GM12801 (cell line): ENCODE results near the gene LTA4H.

ENCODE experiments used
- CTCF ChIP-seq: IDR thresholded peaks from one replicate; pipeline ENCODE4 v1.5.1; 2011; ENCODE audit warnings: control low read depth; ENCODE audit not compliant: insufficient read length; ENCODE audit errors: extremely low read depth

Gene LTA4H

GRCh38 chr12:95972832-95973456 is 62.4 kb downstream of the LTA4H start:
- no peak for TF ChIP-seq CTCF

- TF ChIP-seq CTCF: no peak
Measured at GRCh38 chr12:95970905-95971304, 64.5 kb downstream of the LTA4H start.

- TF ChIP-seq CTCF: no peak
Measured at GRCh38 chr12:95967301-95967700, 68.1 kb downstream of the LTA4H start.

- TF ChIP-seq CTCF: no peak
Measured at GRCh38 chr12:95966287-95966870, 69.0 kb downstream of the LTA4H start.

GRCh38 chr12:95963096-95963495 is 72.3 kb downstream of the LTA4H start:
- no peak for TF ChIP-seq CTCF

- no peak for TF ChIP-seq CTCF
Measured at GRCh38 chr12:95962222-95962621, 73.2 kb downstream of the LTA4H start.

- TF ChIP-seq CTCF: no peak
Measured at GRCh38 chr12:95960241-95960640, 75.1 kb downstream of the LTA4H start.
